ENCODE data around the gene RNF150. TPM values are rescaled to one million over a fixed set of nuclear protein-coding genes. Genes with fewer than 3 reads are reported as not detected.

The RNF150 gene
- total RNA-seq, 4 donors from 2014 or later: 13.1 to 24.3 (median 15.7) TPM

- WGBS, 2 donors: 72 to 75% methylated on average over 1 of the region's 1 CpG
- Histone ChIP-seq H3K27me3 (no peaks in the 10 kb centered on the region), H3K4me3 (no peak overlapping the region), H3K27ac (no peak overlapping the region), H3K4me1 (peaks cover 0 to 13% (median 0%) of the 10 kb centered on the region in 4 donors), H3K9me3 (no peaks in the 10 kb centered on the region), H3K36me3 (no peaks in the 10 kb centered on the region)
- no peak for DNase-seq (ENCODE audit: low spot score in 2 of 2)
- TF ChIP-seq CTCF (IDR thresholded peaks at IDR 0.05) (no peak), EP300 (IDR thresholded peaks at IDR 0.05) (no peak), POLR2A (IDR thresholded peaks at IDR 0.05) (no peak)
Measured at GRCh38 chr4:141077611-141078225, 55.6 kb downstream of the RNF150 start.

- no peak overlapping the region for H3K27ac ChIP-seq
- H3K9me3 ChIP-seq: no peaks in the 10 kb centered on the region
- H3K27me3 ChIP-seq: no peaks in the 10 kb centered on the region
- no peak for DNase-seq (ENCODE audit: low spot score in 2 of 2)
- no peak for TF ChIP-seq CTCF (IDR thresholded peaks at IDR 0.05)
- TF ChIP-seq POLR2A (IDR thresholded peaks at IDR 0.05): no peak
- TF ChIP-seq EP300 (IDR thresholded peaks at IDR 0.05): no peak
- peaks cover 0 to 13% (median 0%) of the 10 kb centered on the region in 4 donors for H3K4me1 ChIP-seq
- H3K36me3 ChIP-seq: no peaks in the 10 kb centered on the region
- no peak overlapping the region for H3K4me3 ChIP-seq
Measured at GRCh38 chr4:141075553-141075952, 57.7 kb downstream of the RNF150 start.

GRCh38 chr4:141074098-141074878 lies 59.0 kb downstream of the RNF150 start:
- Histone ChIP-seq H3K9me3 (no peaks in the 10 kb centered on the region), H3K27ac (no peak overlapping the region), H3K36me3 (no peaks in the 10 kb centered on the region), H3K4me1 (peaks cover 0 to 13% (median 0%) of the 10 kb centered on the region in 4 donors), H3K27me3 (no peaks in the 10 kb centered on the region), H3K4me3 (no peak overlapping the region)
- WGBS, 2 donors: 88 to 89% methylated on average over 4 of the region's 4 CpGs
- TF ChIP-seq EP300 (IDR thresholded peaks at IDR 0.05): no peak
- no peak for TF ChIP-seq CTCF (IDR thresholded peaks at IDR 0.05)
- no peak for TF ChIP-seq POLR2A (IDR thresholded peaks at IDR 0.05)
- no peak for DNase-seq (ENCODE audit: low spot score in 2 of 2)

GRCh38 chr4:141066690-141067089 lies 66.6 kb downstream of the RNF150 start:
- H3K36me3 ChIP-seq: no peaks in the 10 kb centered on the region
- TF ChIP-seq EP300 (IDR thresholded peaks at IDR 0.05) (no peak), CTCF (IDR thresholded peaks at IDR 0.05) (no peak), POLR2A (IDR thresholded peaks at IDR 0.05) (no peak)
- H3K4me3 ChIP-seq: no peak overlapping the region
- peaks cover 0 to 4% (median 0%) of the 10 kb centered on the region in 4 donors for H3K4me1 ChIP-seq
- H3K27ac ChIP-seq: no peak overlapping the region
- 96 to 99% methylated on average over 3 of the region's 3 CpGs for WGBS, 2 donors
- no peaks in the 10 kb centered on the region for H3K9me3 ChIP-seq
- H3K27me3 ChIP-seq: no peaks in the 10 kb centered on the region
- no peak for DNase-seq (ENCODE audit: low spot score in 2 of 2)

GRCh38 chr4:141065872-141066271 lies 67.4 kb downstream of the RNF150 start:
- no peak for DNase-seq (ENCODE audit: low spot score in 2 of 2)
- H3K27ac ChIP-seq: no peak overlapping the region
- no peaks in the 10 kb centered on the region for H3K27me3 ChIP-seq
- WGBS, 2 donors: 52 to 58% methylated on average over 3 of the region's 3 CpGs
- H3K9me3 ChIP-seq: no peaks in the 10 kb centered on the region
- TF ChIP-seq POLR2A (IDR thresholded peaks at IDR 0.05) (no peak), CTCF (IDR thresholded peaks at IDR 0.05) (no peak), EP300 (IDR thresholded peaks at IDR 0.05) (no peak)
- no peaks in the 10 kb centered on the region for H3K36me3 ChIP-seq
- H3K4me3 ChIP-seq: no peak overlapping the region
- H3K4me1 ChIP-seq: peaks cover 0 to 4% (median 0%) of the 10 kb centered on the region in 4 donors

Data from tibial nerve (tissue), 4 donors.